ENCODE data around the gene MINDY1. TPM values are rescaled to one million over a fixed set of nuclear protein-coding genes. Genes with fewer than 3 reads are reported as not detected.

Gene MINDY1
- total and polyA plus RNA-seq, 10 of the 15 experiments (the other 5 are each of a cell fraction or from before 2014, with no cell fraction given) = 0.48 to 8.8 (median 5.0) TPM

DNA sequence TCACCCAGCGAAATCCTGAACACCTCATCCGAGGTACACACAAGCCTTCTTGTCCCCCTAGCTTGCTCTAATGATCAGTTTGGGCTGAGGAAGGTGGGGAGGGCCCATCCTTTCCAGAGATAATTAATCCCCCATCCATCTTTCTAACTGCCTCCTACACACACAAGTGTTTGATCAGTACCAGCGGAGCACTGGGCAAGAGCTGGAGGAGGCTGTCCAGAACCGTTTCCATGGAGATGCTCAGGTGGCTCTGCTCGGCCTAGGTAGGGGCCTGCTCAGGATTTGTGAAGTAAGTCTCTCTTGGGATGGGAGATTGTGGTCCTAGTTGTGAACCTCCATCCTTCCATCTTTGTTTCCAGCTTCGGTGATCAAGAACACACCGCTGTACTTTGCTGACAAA, 18.8 kb downstream of the MINDY1 start:
- TF ChIP-seq NR2C2 (IDR thresholded peaks at IDR 0.05; ENCODE audit: borderline replicate concordance, control insufficient read depth, insufficient read length, low read depth) = no peak
- no peak for TF ChIP-seq ZNF217 (IDR thresholded peaks at IDR 0.05)
- TF ChIP-seq NR2F1 (conservative IDR thresholded peaks at IDR 0.05) = no peak
- no peak for TF ChIP-seq SIX5 (IDR thresholded peaks at IDR 0.05; ENCODE audit: low read depth, low read length, severe bottlenecking)
- no peak for TF ChIP-seq TCF12 (IDR thresholded peaks at IDR 0.05; ENCODE audit: low read depth, low read length)
- TF ChIP-seq, protein P1, sequence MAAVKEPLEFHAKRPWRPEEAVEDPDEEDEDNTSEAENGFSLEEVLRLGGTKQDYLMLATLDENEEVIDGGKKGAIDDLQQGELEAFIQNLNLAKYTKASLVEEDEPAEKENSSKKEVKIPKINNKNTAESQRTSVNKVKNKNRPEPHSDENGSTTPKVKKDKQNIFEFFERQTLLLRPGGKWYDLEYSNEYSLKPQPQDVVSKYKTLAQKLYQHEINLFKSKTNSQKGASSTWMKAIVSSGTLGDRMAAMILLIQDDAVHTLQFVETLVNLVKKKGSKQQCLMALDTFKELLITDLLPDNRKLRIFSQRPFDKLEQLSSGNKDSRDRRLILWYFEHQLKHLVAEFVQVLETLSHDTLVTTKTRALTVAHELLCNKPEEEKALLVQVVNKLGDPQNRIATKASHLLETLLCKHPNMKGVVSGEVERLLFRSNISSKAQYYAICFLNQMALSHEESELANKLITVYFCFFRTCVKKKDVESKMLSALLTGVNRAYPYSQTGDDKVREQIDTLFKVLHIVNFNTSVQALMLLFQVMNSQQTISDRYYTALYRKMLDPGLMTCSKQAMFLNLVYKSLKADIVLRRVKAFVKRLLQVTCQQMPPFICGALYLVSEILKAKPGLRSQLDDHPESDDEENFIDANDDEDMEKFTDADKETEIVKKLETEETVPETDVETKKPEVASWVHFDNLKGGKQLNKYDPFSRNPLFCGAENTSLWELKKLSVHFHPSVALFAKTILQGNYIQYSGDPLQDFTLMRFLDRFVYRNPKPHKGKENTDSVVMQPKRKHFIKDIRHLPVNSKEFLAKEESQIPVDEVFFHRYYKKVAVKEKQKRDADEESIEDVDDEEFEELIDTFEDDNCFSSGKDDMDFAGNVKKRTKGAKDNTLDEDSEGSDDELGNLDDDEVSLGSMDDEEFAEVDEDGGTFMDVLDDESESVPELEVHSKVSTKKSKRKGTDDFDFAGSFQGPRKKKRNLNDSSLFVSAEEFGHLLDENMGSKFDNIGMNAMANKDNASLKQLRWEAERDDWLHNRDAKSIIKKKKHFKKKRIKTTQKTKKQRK (IDR thresholded peaks at IDR 0.05; ENCODE audit: low read depth, low read length) = no peak
- SMC1A ChIA-PET (ENCODE audit: uncharacterized antibody, unreplicated experiment) = interaction anchor here (1.4 kb wide), 1 partner anchor 11 kb away, joined by 5 read pairs; no protein-coding TSS in a partner anchor
- DNase-seq (ENCODE audit: low read depth, low spot score) = no peak
- H3K9ac ChIP-seq (ENCODE audit: control insufficient read depth, insufficient read depth, low read length) = no peak overlapping the region
- no peak overlapping the region for H3K4me3 ChIP-seq
- H4K20me1 ChIP-seq (ENCODE audit: control insufficient read depth, insufficient read depth) = no peaks in the 10 kb centered on the region
- no peak for ATAC-seq
- no peak overlapping the region for H2AFZ ChIP-seq (ENCODE audit: control insufficient read depth, low read depth, low read length)
- CTCF ChIA-PET = interaction anchor here (15.8 kb wide), 1 partner anchor 12 kb away, joined by 252 read pairs; the partner anchor contains the start of gene MINDY1
- BruUV-seq (replicated peaks) = no TSS peak
- no peak overlapping the region for H3K4me2 ChIP-seq (ENCODE audit: control insufficient read depth, insufficient read depth)
- intact Hi-C loops (cut with micrococcal nuclease; ENCODE audit: unreplicated experiment) = no loop called here
- H3K36me3 ChIP-seq (ENCODE audit: control insufficient read depth in 2 of 2, insufficient read depth in 2 of 2, low read length in 1 of 2) = no peaks in the 10 kb centered on the region
- no peak overlapping the region for H3K27ac ChIP-seq (ENCODE audit: control insufficient read depth, insufficient read depth)
- no peaks in the 10 kb centered on the region for H3K27me3 ChIP-seq (replicated peaks in 1 of 2; ENCODE audit: control insufficient read depth in 2 of 2, insufficient read depth in 2 of 2, low read length in 1 of 2)
- POLR2A ChIA-PET = no interaction called here
- no peak for FAIRE-seq
- RAD21 ChIA-PET (ENCODE audit: unreplicated experiment) = interaction anchor here (0.8 kb wide), 1 partner anchor 30 kb away, joined by 3 read pairs; no protein-coding TSS in a partner anchor
- in situ Hi-C loops (cut with MboI) = no loop called here
- H3K9me3 ChIP-seq (replicated peaks; ENCODE audit: control insufficient read depth, insufficient read depth, low read length) = no peaks in the 10 kb centered on the region
- WGBS (ENCODE audit: insufficient coverage, insufficient replicate concordance, low lambda C conversion rate, missing lambda C conversion rate) = 51% methylated on average over 7 of the region's 7 CpGs
- no peaks in the 10 kb centered on the region for H3K79me2 ChIP-seq (ENCODE audit: control insufficient read depth, insufficient read depth, low read length)
- H3K4me1 ChIP-seq (ENCODE audit: control insufficient read depth, insufficient read depth, low read length) = no peaks in the 10 kb centered on the region
